ENCODE data around the gene CHAT.

CHAT gene

GRCh38 chr10:49611816-49612512, 1.9 kb upstream of the CHAT start:
- DNase-seq, result no peak

- DNase-seq, result no peak
Observed at GRCh38 chr10:49612513-49613164, 1.2 kb upstream of the CHAT start.

- DNase-seq, result no peak
Observed at GRCh38 chr10:49613165-49613881, 514 bp upstream of the CHAT start.

- no peak for DNase-seq
Observed at GRCh38 chr10:49614242-49615198, 683 bp downstream of the CHAT start.

GRCh38 chr10:49615213-49615612, 1.4 kb downstream of the CHAT start:
- no peak for DNase-seq

GRCh38 chr10:49615721-49616120, 1.9 kb downstream of the CHAT start:
- no peak for DNase-seq

- no peak for DNase-seq
Observed at GRCh38 chr10:49616421-49617101, 2.7 kb downstream of the CHAT start.

- no peak for DNase-seq
Observed at GRCh38 chr10:49617121-49618020, 3.5 kb downstream of the CHAT start.

GRCh38 chr10:49618821-49619220, 5.0 kb downstream of the CHAT start:
- no peak for DNase-seq

GRCh38 chr10:49619613-49620012, 5.8 kb downstream of the CHAT start:
- no peak for DNase-seq

GRCh38 chr10:49620286-49620810, 6.5 kb downstream of the CHAT start:
- no peak for DNase-seq

GRCh38 chr10:49620841-49621378, 7.1 kb downstream of the CHAT start:
- DNase-seq, result no peak

GRCh38 chr10:49621561-49621960, 7.7 kb downstream of the CHAT start:
- DNase-seq, result no peak

GRCh38 chr10:49622426-49623425, 8.9 kb downstream of the CHAT start:
- DNase-seq, result no peak

GRCh38 chr10:49624629-49625028, 10.8 kb downstream of the CHAT start:
- DNase-seq, result no peak

- no peak for DNase-seq
Observed at GRCh38 chr10:49625411-49625810, 11.6 kb downstream of the CHAT start.

GRCh38 chr10:49627038-49627437, 13.2 kb downstream of the CHAT start:
- DNase-seq, result no peak
